MM.1S (cell line): ENCODE results near the gene TP53TG3C.
"Not testable (repeated sequence)": the region's sequence is repeated elsewhere in the genome, so short reads cannot be mapped to it uniquely, and the experiment has no call there.

Experiments
- DNase-seq: peaks from one replicate; pipeline ENCODE4 v3.0.0-alpha.2; 2015
- H2AFZ ChIP-seq: fragments of 300-600 bp; sonication (generic); 2 replicates; pipeline ENCODE4 v1.6.0; 2016; ENCODE audit warnings: antibody characterized with exemption, low read length
- H3F3A ChIP-seq: fragments of 300-600 bp; sonication (generic); 2 replicates; pipeline ENCODE4 v1.6.1; 2016; ENCODE audit warnings: mild to moderate bottlenecking, antibody characterized with exemption, low read length, moderate library complexity, mixed read lengths; ENCODE audit not compliant: insufficient read depth
- H3K27ac ChIP-seq: fragments of 300-600 bp; sonication (generic); 2 replicates; pipeline ENCODE4 v1.5.1; 2016; ENCODE audit warnings: mild to moderate bottlenecking, low read length
- H3K27me3 ChIP-seq: fragments of 300-600 bp; sonication (generic); replicated peaks from 2 replicates; pipeline ENCODE4 v1.6.0; 2016; ENCODE audit warnings: low read length; ENCODE audit not compliant: insufficient read depth
- H3K36me3 ChIP-seq: fragments of 300-600 bp; sonication (generic); replicated peaks from 2 replicates; pipeline ENCODE4 v1.6.1; 2016; ENCODE audit warnings: mild to moderate bottlenecking, low read length, mixed read lengths; ENCODE audit not compliant: insufficient read depth
- H3K4me1 ChIP-seq: fragments of 300-600 bp; sonication (generic); 2 replicates; pipeline ENCODE4 v1.6.1; 2016; ENCODE audit warnings: low read length, mixed read lengths
- H3K4me2 ChIP-seq: fragments of 300-600 bp; sonication (generic); 2 replicates; pipeline ENCODE4 v1.6.0; 2016; ENCODE audit warnings: low read depth, low read length
- H3K4me3 ChIP-seq: fragments of 300-600 bp; sonication (generic); 2 replicates; pipeline ENCODE4 v1.5.1; 2016; ENCODE audit warnings: low read length, mixed read lengths
- H3K79me2 ChIP-seq: fragments of 300-600 bp; sonication (generic); 2 replicates; pipeline ENCODE4 v1.6.1; 2016; ENCODE audit warnings: mixed run types, low read length, mixed read lengths
- H3K9ac ChIP-seq: fragments of 300-600 bp; sonication (generic); 2 replicates; pipeline ENCODE4 v1.6.1; 2016; ENCODE audit warnings: low read length, mixed read lengths
- H3K9me2 ChIP-seq: fragments of 300-600 bp; sonication (generic); replicated peaks from 2 replicates; pipeline ENCODE4 v1.6.1; 2016; ENCODE audit warnings: mild to moderate bottlenecking, low read length, mixed read lengths; ENCODE audit not compliant: insufficient read depth
- H3K9me3 ChIP-seq: fragments of 300-600 bp; sonication (generic); replicated peaks from 2 replicates; pipeline ENCODE4 v1.6.1; 2016; ENCODE audit warnings: mild to moderate bottlenecking, low read length, mixed read lengths; ENCODE audit not compliant: insufficient read depth
- H4K20me1 ChIP-seq: fragments of 300-600 bp; sonication (generic); 2 replicates; pipeline ENCODE4 v1.6.1; 2016; ENCODE audit warnings: mild to moderate bottlenecking, low read length, moderate library complexity, mixed read lengths; ENCODE audit not compliant: insufficient read depth

Gene TP53TG3C, protein sequence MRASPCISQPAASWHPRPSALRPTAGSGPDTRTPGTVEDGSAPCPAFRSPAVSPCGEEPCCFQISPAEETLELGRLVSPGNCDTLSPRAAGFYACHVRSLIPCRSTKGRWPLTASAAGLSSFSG

DNA sequence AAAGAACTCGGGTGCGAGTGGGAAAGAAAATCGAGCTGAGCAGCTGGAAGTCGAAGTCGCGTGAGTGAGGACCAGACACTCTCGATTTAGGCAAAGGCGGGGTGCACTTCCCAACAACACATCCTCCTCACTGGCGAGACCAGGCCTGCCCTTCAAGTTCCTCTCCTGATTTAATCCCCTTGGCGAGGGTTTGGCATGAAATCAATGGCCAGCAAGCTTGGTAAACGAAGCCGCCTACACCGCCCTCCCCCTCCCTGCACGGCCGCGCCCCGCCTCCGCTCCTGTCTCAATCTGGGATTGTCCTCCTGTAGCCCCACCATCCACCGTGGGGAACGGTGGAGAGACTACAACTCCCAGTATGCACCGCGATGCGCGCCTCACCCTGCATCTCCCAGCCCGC, at the start of gene TP53TG3C:
Gene TP53TG3C, plus strand, starts transcription at position 301 of the 400 bp plus-strand sequence. Its CDS starts 68 bp downstream, at position 369.
- H3K4me2 ChIP-seq, H3K27me3 ChIP-seq, H3K36me3 ChIP-seq, H3K79me2 ChIP-seq, DNase-seq, H3K9me3 ChIP-seq, H3K9me2 ChIP-seq, H3K4me3 ChIP-seq, H3K9ac ChIP-seq, H3K4me1 ChIP-seq, H3K27ac ChIP-seq, H3F3A ChIP-seq, H4K20me1 ChIP-seq, H2AFZ ChIP-seq: not testable (repeated sequence)
